ENCODE results near the gene POPDC3.

GRCh38 chr6:105170059-105170458 lies 9.8 kb downstream of the POPDC3 start:
- TF ChIP-seq REST (IDR thresholded peaks at IDR 0.05; ENCODE audit: low read depth) (no peak), FOXM1 (IDR thresholded peaks at IDR 0.05; ENCODE audit: borderline replicate concordance, low read depth) (no peak), CEBPB (IDR thresholded peaks at IDR 0.05) (no peak), TCF12 (IDR thresholded peaks at IDR 0.05; ENCODE audit: low read depth) (no peak), TAF1 (IDR thresholded peaks at IDR 0.05; ENCODE audit: low read depth) (no peak), EGR1 (IDR thresholded peaks at IDR 0.05) (no peak)
